Heart left ventricle (tissue), 16 donors: ENCODE results near the gene EIF2S3B. TPM values are rescaled to one million over a fixed set of nuclear protein-coding genes. Genes with fewer than 3 reads are reported as not detected.

Experiments
- ATAC-seq, 4 donors: fragments of 200-7000 bp; cut with Tn5 transposase; one replicate each; pipeline ENCODE4 v1.9.1; 2020 to 2022; ENCODE audit warnings: moderate library complexity in 4 of 4, mild to moderate bottlenecking in 3 of 4, moderate number of reproducible peaks in 1 of 4
- DNase-seq, 5 donors: peaks; one replicate each; pipeline ENCODE4 v3.0.0-alpha.2; 2020
- H3K27ac ChIP-seq, 12 donors: fragments of 200-600 bp; sonication (generic) in 4 of 12; one replicate each; pipeline versions ENCODE4 v1.5.0 to v1.8.0; 2016 to 2022; ENCODE audit warnings: mild to moderate bottlenecking in 2 of 12
- H3K27me3 ChIP-seq, 9 donors: fragments of 200-600 bp; sonication (generic) in 2 of 9; one replicate each; pipeline versions ENCODE4 v1.5.1 to v1.8.0; 2016 to 2022; ENCODE audit warnings: mild to moderate bottlenecking in 3 of 9
- H3K36me3 ChIP-seq, 9 donors: fragments of 200-600 bp; sonication (generic) in 2 of 9; one replicate each; pipeline versions ENCODE4 v1.5.0 to v1.8.0; 2018 to 2022; ENCODE audit warnings: mild to moderate bottlenecking in 2 of 9
- H3K4me1 ChIP-seq, 12 donors: fragments of 200-600 bp; sonication (generic) in 4 of 12; one replicate each; pipeline versions ENCODE4 v1.5.0 to v1.8.0; 2016 to 2022; ENCODE audit warnings: mild to moderate bottlenecking in 3 of 12
- H3K4me3 ChIP-seq, 12 donors: fragments of 200-600 bp; sonication (generic) in 4 of 12; one replicate each; pipeline versions ENCODE4 v1.5.0 to v1.8.0; 2017 to 2022; ENCODE audit warnings: mild to moderate bottlenecking in 9 of 12, moderate library complexity in 4 of 12
- H3K9me3 ChIP-seq, 12 donors: fragments of 200-600 bp; sonication (generic) in 4 of 12; one replicate each; pipeline versions ENCODE4 v1.5.0 to v1.8.0; 2016 to 2022; ENCODE audit warnings: mild to moderate bottlenecking in 1 of 12
- CTCF ChIP-seq, 12 donors: fragments of 200-600 bp; sonication (generic) in 4 of 12; IDR thresholded peaks; one replicate each; pipeline versions ENCODE4 v1.5.0 to v1.8.0; 2018 to 2022; ENCODE audit warnings: antibody characterized with exemption in 12 of 12, mild to moderate bottlenecking in 5 of 12
- POLR2A ChIP-seq, 2 donors: fragments of 450-650 bp; IDR thresholded peaks; one replicate each; pipeline ENCODE4 v1.6.1; 2017; ENCODE audit warnings: antibody characterized with exemption in 2 of 2, mild to moderate bottlenecking in 2 of 2, moderate library complexity in 2 of 2
- WGBS, 4 donors: extraction: QIAGEN DNeasy Blood & Tissue Kit in 2 of 4; methylation state at CpG; one replicate each; pipeline versions ENCODE4 v1.1.5 to v1.1.7; 2013 to 2018; 5-methylcytosine and 5-hydroxymethylcytosine counted together
- intact Hi-C, 10 donors: fragments of 100-400 bp; cut with DNase I; formaldehyde crosslinking; loops; one replicate each; pipeline versions ENCODE4 v1.11.1 to v1.14.2; 2022
- long read RNA-seq, 3 donors: library from polyadenylated mRNA; unstranded; transcript quantifications; one replicate each; pipeline ENCODE4 v2.0.0, GENCODE V29; 2020 to 2021
- polyA plus RNA-seq, 2 donors: library from polyadenylated mRNA; stranded (reverse); fragments of 200-250 nt; gene quantifications; one replicate each; pipeline ENCODE4 v1.2.3, GENCODE V29; 2013
- total RNA-seq, 9 donors: library from RNA; depleted of rRNA in 2 of 9; stranded (reverse); fragments of >200 nt in 2 of 9; fragmentation: NEBNext Ultra II Directional in 3 of 9; extraction: Animal tissue kit (Norgen Biotek cat#: 25700) in 3 of 9; gene quantifications; one replicate each; pipeline versions ENCODE4 v1.1.0 to v1.2.4, GENCODE V29; 2016 to 2023
- donor health status: ischemic (EF 13 %, LVEDD 7.1; RV severe dilation, severe dysfunction).
- donor health status: healthy with polysubstance abuse.
- donor health status: DM: no; HTN: yes; CAD: no.
- donor health status: DM: no; HTN: no; CAD: no.
- donor health status: ischemic (EF 25% LVEDD 6.9; RV normal size, moderate dysfunction).
- donor health status: ischemic (EF 25% LVEDD 5.7; RV mildly dilated, moderate dysfunction).
- donor health status: healthy.
- donor health status: DM: yes; HTN: yes; CAD: no.
- donor health status: ischemic (EF 35%, LVEDD 5.7; RV mildly dilated, moderate dysfunction).
- donor health status: nonischemic (EF 11% LVEDD 7.7; RV severe dilation, severe dysfunction).
- donor health status: DM: yes; HTN: yes; CAD: no.
- donor health status: PGD.
- donor health status: ischemic (EF 29% LVEDD 5.4; RV normal size, mild dysfunction).
- donor health status: nonischemic (EF 23%, LVEDD 6.1; RV moderate dilation, normal function).

The EIF2S3B gene
- total RNA-seq = 1 to 10 TPM in 2 of 9 donors, under 1 TPM in 5, not detected in 2; 0.37 to 1.5 (median 0.51) TPM
- under 1 TPM; 0.11 to 0.49 TPM for polyA plus RNA-seq
- long read RNA-seq, donor 1 = 0 reads
- long read RNA-seq, donor 2, partial matches to known transcripts = 0 of 1 reads
- long read RNA-seq, donor 2, other reads (novel, unspliced or antisense) = 0 of 1 reads
- long read RNA-seq, donor 3 = 0 reads

DNA sequence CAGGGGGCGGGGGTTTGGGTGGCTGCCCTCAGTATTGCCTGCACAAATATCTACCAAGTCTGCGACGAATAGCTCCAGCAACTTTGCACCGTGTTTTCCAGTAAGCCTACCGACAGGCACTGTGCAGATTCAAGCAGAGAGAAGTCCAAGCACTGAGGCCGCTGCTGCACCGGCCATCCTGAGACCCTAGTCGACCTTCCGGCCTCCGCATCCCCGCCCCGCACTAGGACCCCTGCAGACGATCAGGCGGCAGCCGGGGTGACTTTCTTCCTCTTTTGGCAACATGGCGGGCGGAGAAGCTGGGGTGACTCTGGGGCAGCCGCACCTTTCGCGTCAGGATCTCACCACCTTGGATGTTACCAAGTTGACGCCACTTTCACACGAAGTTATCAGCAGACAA, at the start of gene EIF2S3B:
TSS of gene EIF2S3B (plus strand) at position 271 of the 400 bp plus-strand sequence. CDS start at position 284, 13 bp downstream.
- 92 to 95% (median 94%) methylated on average over 21 to 22 of the region's 22 CpGs for WGBS, 4 donors
- H3K36me3 ChIP-seq = no peaks in the 10 kb centered on the region
- H3K27ac ChIP-seq = no peak within 1 kb of the TSS
- TF ChIP-seq CTCF (IDR thresholded peaks at IDR 0.05) (no peak), POLR2A (IDR thresholded peaks at IDR 0.05) (no peak)
- H3K27me3 ChIP-seq = peaks cover 0 to 7% (median 0%) of the 10 kb centered on the region in 9 donors
- ATAC-seq = no peak
- DNase-seq = peak in 1 of 5 donors; percentile 47
- peaks cover 0 to 17% (median 0%) of the 10 kb centered on the region in 12 donors for H3K9me3 ChIP-seq
- H3K4me1 ChIP-seq = no peaks in the 10 kb centered on the region
- intact Hi-C loops = no loop called here
- H3K4me3 ChIP-seq = no peak within 1 kb of the TSS

GRCh38 chr12:10456856-10457255, 48.8 kb upstream of the EIF2S3B start:
- intact Hi-C loops = no loop called here
- Histone ChIP-seq H3K27me3 (no peaks in the 10 kb centered on the region), H3K4me3 (no peak overlapping the region), H3K27ac (no peak overlapping the region), H3K4me1 (no peaks in the 10 kb centered on the region), H3K9me3 (peaks cover 0 to 33% (median 23%) of the 10 kb centered on the region in 12 donors), H3K36me3 (no peaks in the 10 kb centered on the region)
- no peak for TF ChIP-seq CTCF (IDR thresholded peaks at IDR 0.05)
- TF ChIP-seq POLR2A (IDR thresholded peaks at IDR 0.05) = no peak
- DNase-seq = no peak
- ATAC-seq = no peak
- WGBS, 4 donors = 86 to 92% (median 90%) methylated on average over 2 of the region's 2 CpGs

- no peaks in the 10 kb centered on the region for H3K36me3 ChIP-seq
- DNase-seq = no peak
- H3K27me3 ChIP-seq = no peaks in the 10 kb centered on the region
- no peak overlapping the region for H3K4me3 ChIP-seq
- intact Hi-C loops = no loop called here
- H3K9me3 ChIP-seq = peaks cover 0 to 33% (median 23%) of the 10 kb centered on the region in 12 donors
- 86 to 92% (median 90%) methylated on average over 3 of the region's 3 CpGs for WGBS, 4 donors
- TF ChIP-seq POLR2A (IDR thresholded peaks at IDR 0.05) (no peak), CTCF (IDR thresholded peaks at IDR 0.05) (no peak)
- no peak for ATAC-seq
- H3K4me1 ChIP-seq = no peaks in the 10 kb centered on the region
- no peak overlapping the region for H3K27ac ChIP-seq
Measured at GRCh38 chr12:10457760-10458159, 47.9 kb upstream of the EIF2S3B start.

- intact Hi-C loops = no loop called here
- H3K4me1 ChIP-seq = no peaks in the 10 kb centered on the region
- H3K4me3 ChIP-seq = no peak overlapping the region
- WGBS, 4 donors = 67 to 75% (median 74%) methylated on average over 4 of the region's 4 CpGs; no CpG with 5 or more reads in 1 of the 4 donors
- no peak for TF ChIP-seq POLR2A (IDR thresholded peaks at IDR 0.05)
- TF ChIP-seq CTCF (IDR thresholded peaks at IDR 0.05) = no peak
- H3K27me3 ChIP-seq = peaks cover 0 to 7% (median 0%) of the 10 kb centered on the region in 9 donors
- H3K9me3 ChIP-seq = peaks cover 0 to 2% (median 0%) of the 10 kb centered on the region in 12 donors
- DNase-seq (no peak), ATAC-seq (no peak)
- H3K27ac ChIP-seq = no peak overlapping the region
- H3K36me3 ChIP-seq = no peaks in the 10 kb centered on the region
Measured at GRCh38 chr12:10466311-10466710, 39.4 kb upstream of the EIF2S3B start.
